Measurements from ENCODE around the gene DRD3. TPM values are rescaled to one million over a fixed set of nuclear protein-coding genes. Genes with fewer than 3 reads are reported as not detected.

The DRD3 gene
- total and polyA plus RNA-seq, 2 of the 8 experiments (the other 6 are each of a cell fraction or from before 2014, with no cell fraction given) = 0.32 to 1.3 TPM

DNA sequence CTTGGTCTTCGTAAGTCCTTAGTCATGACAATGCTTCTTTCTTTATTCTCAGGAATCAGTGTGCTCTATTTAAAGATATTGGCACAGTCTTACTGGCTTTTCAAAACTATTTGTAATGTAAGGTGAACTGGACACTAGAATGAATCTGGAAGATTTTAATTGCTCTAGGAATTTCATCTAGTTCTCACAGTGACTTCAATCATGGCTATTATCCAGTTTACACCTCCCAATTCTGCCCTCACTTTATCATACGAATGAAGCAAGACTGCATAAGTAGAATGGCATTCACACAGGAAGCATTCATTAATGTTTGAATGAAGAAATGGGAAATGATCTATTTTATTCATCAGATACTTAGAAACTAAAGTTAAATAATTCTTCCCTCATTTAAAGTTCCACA, 26.7 kb upstream of the DRD3 start:
- Histone ChIP-seq H3K18ac (ENCODE audit: extremely low read depth, low read length) (no peak overlapping the region), H2BK12ac (ENCODE audit: low read depth, low read length) (no peak overlapping the region), H2AFZ (ENCODE audit: low read length) (no peak overlapping the region), H2BK20ac (ENCODE audit: low read length) (no peak overlapping the region), H3K4me3 (ENCODE audit: extremely low read depth in 1 of 4, insufficient read depth in 2 of 4, low read depth in 3 of 4, low read length in 4 of 4) (no peak overlapping the region), H3K9ac (replicated peaks in 1 of 4; ENCODE audit: extremely low read depth in 1 of 4, low read depth in 3 of 4, low read length in 3 of 4) (no peak overlapping the region), H3K9me3 (ENCODE audit: insufficient read depth in 2 of 2, low read depth in 1 of 2, low read length in 1 of 2) (no peaks in the 10 kb centered on the region), H3K23me2 (ENCODE audit: low read depth, low read length) (no peaks in the 10 kb centered on the region), H2BK120ac (replicated peaks; ENCODE audit: low read depth, low read length) (no peak overlapping the region), H3K14ac (ENCODE audit: insufficient read length) (no peak overlapping the region), H4K20me1 (replicated peaks in 1 of 2; ENCODE audit: control insufficient read depth in 1 of 2, insufficient read depth in 2 of 2, low read length in 2 of 2) (no peaks in the 10 kb centered on the region), H4K91ac (replicated peaks; ENCODE audit: insufficient read length, low read length) (no peak overlapping the region), H3K56ac (replicated peaks; ENCODE audit: insufficient read length, low read depth, low read length) (no peak overlapping the region), H3K4me1 (replicated peaks in 1 of 4; ENCODE audit: control insufficient read depth in 3 of 4, insufficient read depth in 4 of 4, low read length in 3 of 4) (no peaks in the 10 kb centered on the region), H4K8ac (ENCODE audit: extremely low read depth, insufficient read depth, low read length) (no peak overlapping the region), H3K36me3 (ENCODE audit: control insufficient read depth in 2 of 4, insufficient read depth in 4 of 4, low read length in 3 of 4) (no peaks in the 10 kb centered on the region), H2BK15ac (ENCODE audit: low read length) (no peak overlapping the region), H3K23ac (ENCODE audit: insufficient read length) (no peak overlapping the region), H3K27ac (ENCODE audit: low read depth, low read length) (no peak overlapping the region), H3K79me1 (ENCODE audit: low read depth, low read length) (no peaks in the 10 kb centered on the region), H3K4me2 (ENCODE audit: insufficient read depth in 1 of 2, low read depth in 2 of 2, low read length in 2 of 2) (no peak overlapping the region), H2BK5ac (ENCODE audit: low read depth, low read length) (no peak overlapping the region), H3K27me3 (replicated peaks in 1 of 4; ENCODE audit: control insufficient read depth in 3 of 4, extremely low read depth in 1 of 4, insufficient read depth in 3 of 4, low read length in 3 of 4) (no peaks in the 10 kb centered on the region), H3K79me2 (ENCODE audit: control insufficient read depth in 1 of 2, insufficient read depth in 2 of 2, low read length in 2 of 2) (no peaks in the 10 kb centered on the region), H3K4ac (replicated peaks; ENCODE audit: insufficient read length, low read depth, low read length) (no peak overlapping the region), H2AK5ac (ENCODE audit: low read depth, low read length) (no peak overlapping the region), H4K5ac (ENCODE audit: insufficient read length, low read depth, low read length) (no peak overlapping the region)
- WGBS, 2 experiments (ENCODE audit: extremely low coverage in 1 of 2, insufficient coverage in 1 of 2, insufficient read length in 1 of 2, insufficient replicate concordance in 2 of 2, low coverage in 1 of 2, low lambda C conversion rate in 2 of 2, missing lambda C conversion rate in 1 of 2) = 84% methylated on average over 2 of the region's 2 CpGs; no CpG with 5 or more reads in 1 of the 2 experiments
- FAIRE-seq (no peak), DNase-seq (ENCODE audit: low read depth in 1 of 2, low spot score in 2 of 2) (no peak)
- no peak for TF ChIP-seq SRF (IDR thresholded peaks at IDR 0.05; ENCODE audit: low read depth, low read length)
- no peak for TF ChIP-seq YY1 (IDR thresholded peaks at IDR 0.05; ENCODE audit: low read depth, low read length)
- TF ChIP-seq RBBP5 (IDR thresholded peaks at IDR 0.05; ENCODE audit: borderline replicate concordance, low read depth, low read length) = no peak
- no peak for TF ChIP-seq RFX5 (IDR thresholded peaks at IDR 0.05; ENCODE audit: borderline replicate concordance, low read depth, low read length)
- TF ChIP-seq SUZ12 (IDR thresholded peaks at IDR 0.05; ENCODE audit: low read length) = no peak
- TF ChIP-seq CREB1 (IDR thresholded peaks at IDR 0.05) = no peak
- POLR2A ChIA-PET (ENCODE audit: partially characterized antibody) = no interaction called here
- CTCF ChIA-PET (ENCODE audit: partially characterized antibody) = interaction anchor here (0.7 to 0.9 kb wide), 2 partner anchors 50 to 55 kb away, joined by 3 read pairs; no protein-coding TSS in a partner anchor
